Measurements from ENCODE around the gene COX7A1. TPM values are rescaled to one million over a fixed set of nuclear protein-coding genes. Genes with fewer than 3 reads are reported as not detected.

Gene COX7A1
- total and polyA plus RNA-seq, 2 experiments from 2014 or later, result 8.4 to 93.2 TPM

DNA sequence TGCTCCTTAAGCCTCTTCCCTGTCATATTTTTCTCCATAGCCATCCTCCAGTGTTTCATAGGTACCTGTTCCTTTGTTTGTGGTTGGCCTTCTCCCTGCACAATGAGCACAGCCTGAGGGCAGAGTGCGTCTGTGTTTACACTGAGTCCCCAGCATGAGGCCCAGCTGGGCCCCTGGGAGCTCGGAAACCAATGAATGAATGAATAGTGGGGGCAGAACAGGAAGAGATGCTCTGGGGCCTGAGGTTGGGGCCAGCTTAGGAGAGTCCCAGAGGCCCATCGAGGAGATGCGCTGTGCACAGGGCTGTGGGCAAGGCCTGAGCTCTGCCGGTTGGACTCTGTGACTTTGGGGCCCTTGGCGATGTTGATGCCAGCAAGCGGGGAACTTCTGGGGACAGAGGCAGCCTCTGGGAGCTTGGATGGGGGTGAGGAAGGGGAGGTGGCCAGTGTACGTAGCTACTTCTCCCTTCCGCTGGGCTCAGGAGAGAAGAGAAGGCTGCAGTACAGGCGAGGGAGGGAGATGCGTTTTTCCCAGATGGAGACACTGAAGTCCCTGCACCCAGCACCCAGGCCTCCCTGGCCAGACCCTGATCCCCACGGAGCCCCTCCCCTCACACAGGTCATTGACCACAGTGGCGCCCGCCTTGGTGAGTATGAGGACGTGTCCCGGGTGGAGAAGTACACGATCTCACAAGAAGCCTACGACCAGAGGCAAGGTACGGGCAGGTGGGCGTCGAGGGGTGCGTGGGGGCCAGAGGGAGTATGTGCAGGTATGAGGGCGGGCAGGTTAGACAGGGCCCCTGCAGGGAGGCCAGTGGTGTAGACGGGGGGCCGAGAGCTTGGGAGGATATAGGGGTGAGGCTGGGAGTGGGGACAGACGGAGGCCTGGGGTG, 31.9 kb downstream of the COX7A1 start:
- peaks cover 7% of the 10 kb centered on the region; the same call in 1 of the 2 replicates for H3K4me1 ChIP-seq (ENCODE audit: insufficient read depth)
- H3K27ac ChIP-seq, result no peak overlapping the region
- no peaks in the 10 kb centered on the region for H4K20me1 ChIP-seq (ENCODE audit: insufficient read depth)
- no peaks in the 10 kb centered on the region for H3K9me3 ChIP-seq (ENCODE audit: low read depth)
- H3K79me2 ChIP-seq (ENCODE audit: insufficient read depth), result peaks cover 40% of the 10 kb centered on the region
- H3K4me3 ChIP-seq, result no peak overlapping the region
- DNase-seq, result no peak
- no peaks in the 10 kb centered on the region for H3K9me2 ChIP-seq (ENCODE audit: insufficient read depth)
- no peak overlapping the region for H3K9ac ChIP-seq
- H3K4me2 ChIP-seq (ENCODE audit: unreplicated experiment), result no peak overlapping the region
- H3F3A ChIP-seq (ENCODE audit: insufficient read depth), result peaks cover 4% of the 10 kb centered on the region; the same call in 1 of the 2 replicates
- no peak for TF ChIP-seq EZH2 (IDR thresholded peaks at IDR 0.05; ENCODE audit: insufficient read depth, poor library complexity, severe bottlenecking)
- TF ChIP-seq EZH2phosphoT487 (IDR thresholded peaks at IDR 0.05; ENCODE audit: insufficient read depth, low read depth), result no peak
- WGBS, 2 experiments (ENCODE audit: low coverage in 1 of 2, low lambda C conversion rate in 2 of 2, missing lambda C conversion rate in 2 of 2), result 92 to 94% methylated on average over 23 to 26 of the region's 26 CpGs
- H3K36me3 ChIP-seq (ENCODE audit: low read depth), result peaks cover 16% of the 10 kb centered on the region; the same call in 1 of the 2 replicates
- H3K27me3 ChIP-seq (replicated peaks; ENCODE audit: insufficient read depth), result no peaks in the 10 kb centered on the region
- in situ Hi-C loops (cut with MboI), result no loop called here
- no peak overlapping the region for H2AFZ ChIP-seq

DNA sequence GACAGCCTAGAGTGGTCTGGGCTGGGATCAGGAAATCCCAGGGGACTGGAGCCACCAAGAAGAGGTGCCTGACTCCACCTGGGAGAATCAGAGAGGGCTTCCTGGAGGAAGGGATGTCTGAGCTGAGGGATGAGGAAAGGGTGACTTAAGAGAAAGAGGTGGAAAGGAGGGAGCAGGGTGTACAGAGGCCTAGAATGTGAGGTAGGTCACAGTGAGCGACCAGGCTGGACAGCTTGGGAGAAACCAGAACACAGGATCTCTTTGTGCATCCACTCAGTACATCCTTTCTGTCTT, 36.0 kb downstream of the COX7A1 start:
- TF ChIP-seq EZH2 (IDR thresholded peaks at IDR 0.05; ENCODE audit: insufficient read depth, poor library complexity, severe bottlenecking) (no peak), EZH2phosphoT487 (IDR thresholded peaks at IDR 0.05; ENCODE audit: insufficient read depth, low read depth) (no peak)
- peak overlapping the region; percentile 82; the same call in 1 of the 2 replicates for H2AFZ ChIP-seq
- peak overlapping the region; percentile 61 for H3K27ac ChIP-seq
- DNase-seq, result no peak
- peak overlapping the region; percentile 84 for H3K9ac ChIP-seq
- in situ Hi-C loops (cut with MboI), result no loop called here
- no peaks in the 10 kb centered on the region for H4K20me1 ChIP-seq (ENCODE audit: insufficient read depth)
- peak overlapping the region; percentile 77 for H3K4me3 ChIP-seq
- no peaks in the 10 kb centered on the region for H3F3A ChIP-seq (ENCODE audit: insufficient read depth)
- H3K79me2 ChIP-seq (ENCODE audit: insufficient read depth), result peaks cover 51% of the 10 kb centered on the region
- H3K36me3 ChIP-seq (ENCODE audit: low read depth), result peaks cover 8% of the 10 kb centered on the region; the same call in 1 of the 2 replicates
- H3K9me3 ChIP-seq (ENCODE audit: low read depth), result no peaks in the 10 kb centered on the region
- WGBS, 2 experiments (ENCODE audit: low coverage in 1 of 2, low lambda C conversion rate in 2 of 2, missing lambda C conversion rate in 2 of 2), result 100% methylated on average over 1 of the region's 1 CpG
- H3K4me2 ChIP-seq (ENCODE audit: unreplicated experiment), result peak overlapping the region; percentile 95
- H3K27me3 ChIP-seq (replicated peaks; ENCODE audit: insufficient read depth), result no peaks in the 10 kb centered on the region
- peaks cover 7% of the 10 kb centered on the region; the same call in 1 of the 2 replicates for H3K4me1 ChIP-seq (ENCODE audit: insufficient read depth)
- no peaks in the 10 kb centered on the region for H3K9me2 ChIP-seq (ENCODE audit: insufficient read depth)

GRCh38 chr19:36115453-36116343, 36.5 kb downstream of the COX7A1 start, which contains the start of gene TBCB:
TBCB (plus strand) TSS chr19:36115468; CDS start chr19:36115561, 93 bp downstream.
- Histone ChIP-seq H3F3A (ENCODE audit: insufficient read depth) (no peaks in the 10 kb centered on the region), H3K9me2 (ENCODE audit: insufficient read depth) (no peaks in the 10 kb centered on the region), H3K27me3 (replicated peaks; ENCODE audit: insufficient read depth) (no peaks in the 10 kb centered on the region), H3K4me2 (ENCODE audit: unreplicated experiment) (peak within 1 kb of the TSS; percentile 95), H3K36me3 (ENCODE audit: low read depth) (peaks cover 8% of the 10 kb centered on the region; the same call in 1 of the 2 replicates), H3K4me3 (peak within 1 kb of the TSS; percentile 84), H3K4me1 (ENCODE audit: insufficient read depth) (peaks cover 7% of the 10 kb centered on the region; the same call in 1 of the 2 replicates), H2AFZ (peak within 1 kb of the TSS; percentile 90), H3K79me2 (ENCODE audit: insufficient read depth) (peaks cover 51% of the 10 kb centered on the region), H3K9ac (peak within 1 kb of the TSS; percentile 85), H4K20me1 (ENCODE audit: insufficient read depth) (no peaks in the 10 kb centered on the region), H3K27ac (peak within 1 kb of the TSS; percentile 66), H3K9me3 (ENCODE audit: low read depth) (no peaks in the 10 kb centered on the region)
- in situ Hi-C loops (cut with MboI), result no loop called here
- WGBS, 2 experiments (ENCODE audit: low coverage in 1 of 2, low lambda C conversion rate in 2 of 2, missing lambda C conversion rate in 2 of 2), result 2% methylated on average over 51 to 59 of the region's 59 CpGs
- peak; percentile 61 for DNase-seq
- no peak for TF ChIP-seq EZH2 (IDR thresholded peaks at IDR 0.05; ENCODE audit: insufficient read depth, poor library complexity, severe bottlenecking)
- TF ChIP-seq EZH2phosphoT487 (IDR thresholded peaks at IDR 0.05; ENCODE audit: insufficient read depth, low read depth), result no peak
